ENCODE measurements around the gene SKIL.

GRCh38 chr3:170337420-170337819 lies 20.1 kb upstream of the SKIL start:
- TF ChIP-seq, protein P1, sequence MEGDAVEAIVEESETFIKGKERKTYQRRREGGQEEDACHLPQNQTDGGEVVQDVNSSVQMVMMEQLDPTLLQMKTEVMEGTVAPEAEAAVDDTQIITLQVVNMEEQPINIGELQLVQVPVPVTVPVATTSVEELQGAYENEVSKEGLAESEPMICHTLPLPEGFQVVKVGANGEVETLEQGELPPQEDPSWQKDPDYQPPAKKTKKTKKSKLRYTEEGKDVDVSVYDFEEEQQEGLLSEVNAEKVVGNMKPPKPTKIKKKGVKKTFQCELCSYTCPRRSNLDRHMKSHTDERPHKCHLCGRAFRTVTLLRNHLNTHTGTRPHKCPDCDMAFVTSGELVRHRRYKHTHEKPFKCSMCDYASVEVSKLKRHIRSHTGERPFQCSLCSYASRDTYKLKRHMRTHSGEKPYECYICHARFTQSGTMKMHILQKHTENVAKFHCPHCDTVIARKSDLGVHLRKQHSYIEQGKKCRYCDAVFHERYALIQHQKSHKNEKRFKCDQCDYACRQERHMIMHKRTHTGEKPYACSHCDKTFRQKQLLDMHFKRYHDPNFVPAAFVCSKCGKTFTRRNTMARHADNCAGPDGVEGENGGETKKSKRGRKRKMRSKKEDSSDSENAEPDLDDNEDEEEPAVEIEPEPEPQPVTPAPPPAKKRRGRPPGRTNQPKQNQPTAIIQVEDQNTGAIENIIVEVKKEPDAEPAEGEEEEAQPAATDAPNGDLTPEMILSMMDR (IDR thresholded peaks at IDR 0.05), result no peak
- TF ChIP-seq POLR2A (IDR thresholded peaks at IDR 0.05), result no peak
- TF ChIP-seq POLR2AphosphoS5 (IDR thresholded peaks at IDR 0.05), result no peak

All from sigmoid colon (tissue), 4 donors.